ENCODE results near the gene HKDC1.

The HKDC1 gene

DNA sequence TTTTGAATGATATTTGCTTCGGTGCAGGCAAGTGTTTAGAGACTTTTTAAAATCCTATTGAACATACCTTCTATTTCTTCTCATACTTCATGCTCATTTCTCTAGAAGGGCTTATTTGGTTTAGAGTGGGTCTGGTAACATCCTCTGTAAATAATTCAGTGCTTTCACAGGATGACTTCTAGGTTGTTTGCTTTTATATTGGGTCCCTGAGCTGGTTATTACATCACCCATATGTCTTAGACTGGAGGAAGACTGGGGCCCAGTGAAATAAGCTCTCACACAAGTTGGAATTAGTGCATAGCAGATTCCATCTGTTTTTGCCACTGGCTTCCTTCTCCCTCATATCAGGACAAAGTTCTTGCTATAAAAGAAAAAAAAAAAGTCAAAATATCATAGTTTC lies 33.6 kb upstream of the HKDC1 start:
- no peak overlapping the region for H3K4me3 ChIP-seq
- H3K27ac ChIP-seq, result no peak overlapping the region
- TF ChIP-seq Cebpa-rat (IDR thresholded peaks at IDR 0.05), result no peak
- H3K9me3 ChIP-seq, result no peaks in the 10 kb centered on the region
- no peak overlapping the region for H3K4me2 ChIP-seq
- no peak overlapping the region for H3K9ac ChIP-seq
- peaks cover 89% of the 10 kb centered on the region for H3K36me3 ChIP-seq
- H4K20me1 ChIP-seq, result peaks cover 86% of the 10 kb centered on the region
- no peaks in the 10 kb centered on the region for H3K27me3 ChIP-seq
- H3K4me1 ChIP-seq, result peaks cover 10% of the 10 kb centered on the region

- Histone ChIP-seq H3K9ac (no peak overlapping the region), H3K36me3 (peaks cover 91% of the 10 kb centered on the region), H3K27ac (no peak overlapping the region), H3K4me1 (no peaks in the 10 kb centered on the region), H3K4me3 (no peak overlapping the region), H3K4me2 (no peak overlapping the region), H4K20me1 (no peaks in the 10 kb centered on the region), H3K9me3 (no peaks in the 10 kb centered on the region), H3K27me3 (no peaks in the 10 kb centered on the region)
- no peak for TF ChIP-seq Cebpa-rat (IDR thresholded peaks at IDR 0.05)
Measured at GRCh38 chr10:69201045-69201444, 19.1 kb upstream of the HKDC1 start.

GRCh38 chr10:69202332-69202731 lies 17.8 kb upstream of the HKDC1 start:
- no peak overlapping the region for H3K27ac ChIP-seq
- no peak for TF ChIP-seq Cebpa-rat (IDR thresholded peaks at IDR 0.05)
- H3K4me2 ChIP-seq, result no peak overlapping the region
- no peak overlapping the region for H3K9ac ChIP-seq
- no peaks in the 10 kb centered on the region for H3K9me3 ChIP-seq
- peaks cover 91% of the 10 kb centered on the region for H3K36me3 ChIP-seq
- no peaks in the 10 kb centered on the region for H3K27me3 ChIP-seq
- no peak overlapping the region for H3K4me3 ChIP-seq
- H3K4me1 ChIP-seq, result no peaks in the 10 kb centered on the region
- no peaks in the 10 kb centered on the region for H4K20me1 ChIP-seq

GRCh38 chr10:69208761-69209160 lies 11.4 kb upstream of the HKDC1 start:
- no peak for TF ChIP-seq Cebpa-rat (IDR thresholded peaks at IDR 0.05)
- Histone ChIP-seq H3K36me3 (peaks cover 63% of the 10 kb centered on the region), H3K4me1 (no peaks in the 10 kb centered on the region)

GRCh38 chr10:69209787-69210484 lies 10.2 kb upstream of the HKDC1 start:
- TF ChIP-seq Cebpa-rat (IDR thresholded peaks at IDR 0.05), result no peak
- peaks cover 51% of the 10 kb centered on the region for H3K36me3 ChIP-seq

More at GRCh38 chr10:69208761-69209160, 11.4 kb upstream of the HKDC1 start:
- Histone ChIP-seq H3K4me2 (no peak overlapping the region), H3K27ac (no peak overlapping the region), H3K9me3 (no peaks in the 10 kb centered on the region), H4K20me1 (no peaks in the 10 kb centered on the region), H3K4me3 (no peak overlapping the region), H3K9ac (no peak overlapping the region), H3K27me3 (no peaks in the 10 kb centered on the region)

GRCh38 chr10:69211104-69211503 lies 9.0 kb upstream of the HKDC1 start:
- Histone ChIP-seq H3K4me2 (no peak overlapping the region), H3K27ac (no peak overlapping the region), H3K4me1 (peaks cover 7% of the 10 kb centered on the region), H4K20me1 (no peaks in the 10 kb centered on the region), H3K9me3 (no peaks in the 10 kb centered on the region), H3K9ac (no peak overlapping the region), H3K36me3 (peaks cover 39% of the 10 kb centered on the region), H3K4me3 (no peak overlapping the region), H3K27me3 (no peaks in the 10 kb centered on the region)
- TF ChIP-seq Cebpa-rat (IDR thresholded peaks at IDR 0.05), result no peak

More at GRCh38 chr10:69209787-69210484, 10.2 kb upstream of the HKDC1 start:
- Histone ChIP-seq H3K4me2 (no peak overlapping the region), H3K27ac (no peak overlapping the region), H3K4me1 (no peaks in the 10 kb centered on the region), H4K20me1 (no peaks in the 10 kb centered on the region), H3K27me3 (no peaks in the 10 kb centered on the region), H3K9me3 (no peaks in the 10 kb centered on the region), H3K4me3 (no peak overlapping the region), H3K9ac (no peak overlapping the region)

DNA sequence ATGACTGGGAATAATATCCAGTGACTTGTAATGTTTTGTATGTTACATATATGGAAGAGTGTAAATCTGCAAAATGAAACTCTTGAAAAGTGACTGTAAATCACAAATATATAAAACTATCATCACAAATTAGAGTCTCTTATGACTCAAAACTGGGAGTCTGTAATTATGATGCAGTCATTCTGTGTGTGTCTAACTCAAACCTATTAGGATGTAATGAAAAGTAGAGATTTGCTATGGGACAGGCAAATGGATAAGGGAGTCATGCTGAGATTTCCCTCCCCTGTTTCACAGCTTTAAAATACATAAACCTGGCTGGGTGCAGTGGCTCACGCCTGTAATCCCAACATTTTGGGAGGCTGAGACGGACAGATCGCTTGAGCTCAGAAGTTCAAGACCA lies 8.6 kb upstream of the HKDC1 start:
- Histone ChIP-seq H3K4me3 (no peak overlapping the region), H3K36me3 (peaks cover 35% of the 10 kb centered on the region), H3K9me3 (no peaks in the 10 kb centered on the region), H3K4me2 (no peak overlapping the region), H4K20me1 (no peaks in the 10 kb centered on the region), H3K4me1 (peaks cover 7% of the 10 kb centered on the region), H3K27me3 (no peaks in the 10 kb centered on the region), H3K9ac (no peak overlapping the region), H3K27ac (no peak overlapping the region)
- TF ChIP-seq Cebpa-rat (IDR thresholded peaks at IDR 0.05), result no peak

DNA sequence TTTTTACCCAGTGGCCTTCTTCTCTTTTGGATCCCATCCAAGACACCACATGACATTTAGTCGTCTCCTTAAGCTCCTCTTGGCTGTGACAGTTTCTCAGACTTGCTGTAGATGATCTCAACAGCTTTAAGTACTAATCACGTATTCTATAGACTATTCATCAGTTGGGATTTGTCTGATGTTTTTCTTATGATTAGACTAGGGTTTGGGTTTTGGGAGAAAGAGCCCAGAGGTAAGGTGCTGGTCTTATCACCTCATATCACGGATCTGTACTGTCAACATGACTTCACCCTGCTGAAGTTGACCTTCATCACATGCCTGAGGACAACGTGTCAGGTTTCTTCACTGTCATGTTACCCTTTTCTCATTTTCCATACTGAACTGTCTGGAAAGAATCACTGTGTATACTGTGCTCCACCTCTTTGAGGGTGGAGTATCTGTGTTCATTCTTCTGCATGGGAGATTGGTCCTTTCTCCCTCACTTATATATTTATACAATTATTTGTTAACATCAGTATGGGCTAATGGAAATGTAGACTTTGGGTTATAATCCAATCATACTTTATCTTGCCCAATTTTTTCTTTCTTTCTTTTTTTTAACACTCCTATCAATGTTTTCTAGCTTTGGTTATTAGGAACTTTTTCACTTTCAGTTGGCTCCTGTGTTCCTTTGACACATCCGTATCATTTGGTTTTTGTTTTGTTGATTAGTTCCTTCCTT lies 6.4 kb upstream of the HKDC1 start:
- no peak overlapping the region for H3K4me2 ChIP-seq
- H3K4me1 ChIP-seq, result peaks cover 7% of the 10 kb centered on the region
- H4K20me1 ChIP-seq, result no peaks in the 10 kb centered on the region
- TF ChIP-seq Cebpa-rat (IDR thresholded peaks at IDR 0.05), result no peak
- H3K4me3 ChIP-seq, result no peak overlapping the region
- H3K27ac ChIP-seq, result no peak overlapping the region
- no peaks in the 10 kb centered on the region for H3K9me3 ChIP-seq
- no peak overlapping the region for H3K9ac ChIP-seq
- no peaks in the 10 kb centered on the region for H3K27me3 ChIP-seq
- peaks cover 13% of the 10 kb centered on the region for H3K36me3 ChIP-seq

- no peak overlapping the region for H3K4me3 ChIP-seq
- no peak overlapping the region for H3K27ac ChIP-seq
Measured at GRCh38 chr10:69214666-69215131, 5.4 kb upstream of the HKDC1 start.

More at GRCh38 chr10:69214666-69215131, 5.4 kb upstream of the HKDC1 start:
- Histone ChIP-seq H3K27me3 (no peaks in the 10 kb centered on the region), H3K9ac (no peak overlapping the region), H3K4me2 (no peak overlapping the region), H3K36me3 (peaks cover 3% of the 10 kb centered on the region; the same call in 1 of the 2 replicates), H4K20me1 (no peaks in the 10 kb centered on the region), H3K4me1 (peaks cover 7% of the 10 kb centered on the region), H3K9me3 (no peaks in the 10 kb centered on the region)
- no peak for TF ChIP-seq Cebpa-rat (IDR thresholded peaks at IDR 0.05)
